ENCODE measurements around the gene RBM38. TPM values are rescaled to one million over a fixed set of nuclear protein-coding genes. Genes with fewer than 3 reads are reported as not detected.

The RBM38 gene
- total and polyA plus RNA-seq, 2 of the 13 experiments (the other 11 are each of a cell fraction or from before 2014, with no cell fraction given), result 24.2 to 34.2 TPM

- TF ChIP-seq NFKBIZ (CRISPR knock-in tag; IDR thresholded peaks at IDR 0.05) (peak; percentile 47; the same call in 1 of the 2 replicates), ZNF709 (CRISPR knock-in tag; IDR thresholded peaks at IDR 0.05) (peak; percentile 98), THAP8 (CRISPR knock-in tag; IDR thresholded peaks at IDR 0.05; ENCODE audit: borderline replicate concordance) (no peak), KDM5A (IDR thresholded peaks at IDR 0.05; ENCODE audit: borderline replicate concordance, low read length) (peak; percentile 90), IRF1 (CRISPR knock-in tag; IDR thresholded peaks at IDR 0.05; ENCODE audit: low read depth) (peak; percentile 89; the same call in 1 of the 2 replicates), ZNF550 (CRISPR knock-in tag; IDR thresholded peaks at IDR 0.05; ENCODE audit: borderline replicate concordance) (0 out of 2 replicates have a peak, but pooled peaks have one; percentile 22), ZNF142 (CRISPR knock-in tag; IDR thresholded peaks at IDR 0.05) (0 out of 2 replicates have a peak, but pooled peaks have one; percentile 61), SRSF1 (optimal IDR thresholded peaks at IDR 0.05; ENCODE audit: low read depth, low read length) (peak; percentile 73), TCF12 (IDR thresholded peaks at IDR 0.05) (no peak), TCF12 (CRISPR knock-in tag; IDR thresholded peaks at IDR 0.05) (peak; percentile 36; the same call in 1 of the 2 replicates), XRCC5 (optimal IDR thresholded peaks at IDR 0.05; ENCODE audit: low read length) (no peak), ZNF10 (CRISPR knock-in tag; IDR thresholded peaks at IDR 0.05; ENCODE audit: borderline replicate concordance, low read depth) (no peak), ZNF678 (CRISPR knock-in tag; IDR thresholded peaks at IDR 0.05) (peak; percentile 88), JUN (CRISPR knock-in tag; IDR thresholded peaks at IDR 0.05) (peak; percentile 78; the same call in 1 of the 2 replicates), HCFC1 (IDR thresholded peaks at IDR 0.05; ENCODE audit: low read depth, low read length) (peak; percentile 34; the same call in 1 of the 2 replicates), ADNP (CRISPR knock-in tag; IDR thresholded peaks at IDR 0.05) (no peak), ZNF230 (CRISPR knock-in tag; IDR thresholded peaks at IDR 0.05) (no peak; the same call in none of the 2 replicates), ZNF775 (CRISPR knock-in tag; IDR thresholded peaks at IDR 0.05; ENCODE audit: borderline replicate concordance) (peak; percentile 66; the same call in 1 of the 2 replicates), ZNF232 (CRISPR knock-in tag; IDR thresholded peaks at IDR 0.05; ENCODE audit: borderline replicate concordance) (peak; percentile 77)
- TF ChIP-seq, protein P1, sequence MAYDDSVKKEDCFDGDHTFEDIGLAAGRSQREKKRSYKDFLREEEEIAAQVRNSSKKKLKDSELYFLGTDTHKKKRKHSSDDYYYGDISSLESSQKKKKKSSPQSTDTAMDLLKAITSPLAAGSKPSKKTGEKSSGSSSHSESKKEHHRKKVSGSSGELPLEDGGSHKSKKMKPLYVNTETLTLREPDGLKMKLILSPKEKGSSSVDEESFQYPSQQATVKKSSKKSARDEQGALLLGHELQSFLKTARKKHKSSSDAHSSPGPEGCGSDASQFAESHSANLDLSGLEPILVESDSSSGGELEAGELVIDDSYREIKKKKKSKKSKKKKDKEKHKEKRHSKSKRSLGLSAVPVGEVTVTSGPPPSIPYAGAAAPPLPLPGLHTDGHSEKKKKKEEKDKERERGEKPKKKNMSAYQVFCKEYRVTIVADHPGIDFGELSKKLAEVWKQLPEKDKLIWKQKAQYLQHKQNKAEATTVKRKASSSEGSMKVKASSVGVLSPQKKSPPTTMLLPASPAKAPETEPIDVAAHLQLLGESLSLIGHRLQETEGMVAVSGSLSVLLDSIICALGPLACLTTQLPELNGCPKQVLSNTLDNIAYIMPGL (CRISPR knock-in tag; IDR thresholded peaks at IDR 0.05; ENCODE audit: borderline replicate concordance in 1 of 2, low read depth in 1 of 2), result peak; percentile 83 to 95; a peak in 3 of 4 replicates
Observed at GRCh38 chr20:57351042-57351783, 40.0 kb upstream of the RBM38 start, which contains the start of gene RAE1 (continued).
